22Rv1 (cell line): Measurements from ENCODE around the gene CEBPA.

ENCODE experiments used
- H3K27ac ChIP-seq: fragments of 450-650 bp; 2 replicates; pipeline ENCODE4 v1.5.1; 2017
- ZFX ChIP-seq: fragments of 450-650 bp; IDR thresholded peaks from 2 replicates; pipeline ENCODE4 v1.6.1; 2017; ENCODE audit warnings: antibody characterized with exemption, borderline replicate concordance
- TF ChIP-seq, protein P1 (sequence below): fragments of 450-650 bp; IDR thresholded peaks from 2 replicates; pipeline ENCODE4 v1.5.1; 2017; ENCODE audit warnings: mild to moderate bottlenecking

CEBPA gene

DNA sequence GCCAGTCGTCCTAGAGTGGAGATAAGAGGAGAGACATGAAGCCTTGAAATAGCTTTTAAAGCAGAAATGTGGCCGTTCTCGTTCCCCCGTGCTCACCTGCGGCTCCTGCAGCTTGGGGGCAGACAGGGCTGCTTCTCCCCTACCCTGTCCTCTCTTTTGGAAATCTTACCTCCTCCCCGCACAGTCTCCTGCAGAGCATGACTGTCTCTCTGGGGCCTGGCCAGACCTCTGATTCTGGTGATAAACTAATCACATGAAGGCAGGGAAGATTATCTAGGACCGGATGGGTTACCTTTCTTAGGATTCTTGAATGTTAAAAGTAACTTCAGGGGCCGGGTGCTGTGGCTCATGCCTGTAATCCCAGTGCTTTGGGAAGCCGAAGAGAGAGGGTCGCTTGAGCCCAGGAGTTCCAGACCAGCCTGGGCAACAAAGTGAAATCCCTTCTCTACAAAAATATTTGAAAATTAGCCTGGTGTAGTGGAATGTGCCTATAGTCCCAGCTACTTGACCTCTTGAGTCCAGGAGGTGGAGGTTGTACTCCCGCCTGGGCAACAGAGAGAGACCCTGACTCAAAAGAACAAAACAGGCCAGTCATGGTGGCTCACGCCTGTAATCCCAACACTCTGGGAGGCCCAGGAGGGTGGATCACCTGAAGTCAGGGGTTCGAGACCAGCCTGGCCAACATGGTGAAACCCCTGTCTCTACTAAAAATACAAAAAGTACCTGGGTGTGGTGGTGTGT is 8.1 kb downstream of the CEBPA start:
- no peak for TF ChIP-seq ZFX
- TF ChIP-seq, protein P1, sequence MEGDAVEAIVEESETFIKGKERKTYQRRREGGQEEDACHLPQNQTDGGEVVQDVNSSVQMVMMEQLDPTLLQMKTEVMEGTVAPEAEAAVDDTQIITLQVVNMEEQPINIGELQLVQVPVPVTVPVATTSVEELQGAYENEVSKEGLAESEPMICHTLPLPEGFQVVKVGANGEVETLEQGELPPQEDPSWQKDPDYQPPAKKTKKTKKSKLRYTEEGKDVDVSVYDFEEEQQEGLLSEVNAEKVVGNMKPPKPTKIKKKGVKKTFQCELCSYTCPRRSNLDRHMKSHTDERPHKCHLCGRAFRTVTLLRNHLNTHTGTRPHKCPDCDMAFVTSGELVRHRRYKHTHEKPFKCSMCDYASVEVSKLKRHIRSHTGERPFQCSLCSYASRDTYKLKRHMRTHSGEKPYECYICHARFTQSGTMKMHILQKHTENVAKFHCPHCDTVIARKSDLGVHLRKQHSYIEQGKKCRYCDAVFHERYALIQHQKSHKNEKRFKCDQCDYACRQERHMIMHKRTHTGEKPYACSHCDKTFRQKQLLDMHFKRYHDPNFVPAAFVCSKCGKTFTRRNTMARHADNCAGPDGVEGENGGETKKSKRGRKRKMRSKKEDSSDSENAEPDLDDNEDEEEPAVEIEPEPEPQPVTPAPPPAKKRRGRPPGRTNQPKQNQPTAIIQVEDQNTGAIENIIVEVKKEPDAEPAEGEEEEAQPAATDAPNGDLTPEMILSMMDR, result no peak
- H3K27ac ChIP-seq, result no peak overlapping the region

DNA sequence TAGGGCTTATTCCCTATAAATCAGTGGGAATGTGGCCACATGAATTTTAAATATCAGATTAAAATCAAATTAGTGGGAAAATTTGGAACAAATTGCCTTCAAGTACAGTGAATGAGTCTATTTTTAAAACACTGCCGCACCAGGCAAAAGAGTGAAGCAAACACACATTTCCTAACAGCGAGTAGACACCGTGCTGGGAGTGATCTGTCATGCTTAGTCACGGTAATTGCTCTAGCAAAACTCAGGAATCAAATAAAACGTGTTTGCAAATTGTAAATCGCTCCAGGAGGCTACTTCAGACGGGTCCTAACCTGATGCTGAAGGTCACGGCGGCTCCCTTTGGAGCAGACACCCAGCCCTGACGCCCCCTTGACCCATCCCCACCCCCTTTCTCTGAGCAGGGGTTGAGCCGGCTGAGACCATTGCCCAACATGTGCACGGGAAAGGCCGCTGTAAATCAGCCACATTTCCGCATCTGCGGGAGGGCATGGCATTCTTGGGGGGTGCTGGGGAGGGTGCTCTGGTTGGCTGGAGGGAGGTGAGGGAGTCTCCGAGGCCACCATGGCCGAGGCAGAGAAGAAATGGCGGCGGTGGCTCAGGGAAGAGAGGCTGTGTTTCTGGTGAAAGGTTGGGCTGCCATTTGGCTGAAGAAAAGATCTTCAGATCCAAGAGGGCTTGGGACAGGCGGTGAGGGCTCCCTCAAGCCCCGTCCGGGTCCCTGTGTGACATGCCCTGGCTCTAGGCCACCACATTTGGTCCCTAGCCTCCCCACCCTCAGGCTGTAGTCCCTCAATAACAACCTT is 8.9 kb downstream of the CEBPA start:
- no peak overlapping the region for H3K27ac ChIP-seq

DNA sequence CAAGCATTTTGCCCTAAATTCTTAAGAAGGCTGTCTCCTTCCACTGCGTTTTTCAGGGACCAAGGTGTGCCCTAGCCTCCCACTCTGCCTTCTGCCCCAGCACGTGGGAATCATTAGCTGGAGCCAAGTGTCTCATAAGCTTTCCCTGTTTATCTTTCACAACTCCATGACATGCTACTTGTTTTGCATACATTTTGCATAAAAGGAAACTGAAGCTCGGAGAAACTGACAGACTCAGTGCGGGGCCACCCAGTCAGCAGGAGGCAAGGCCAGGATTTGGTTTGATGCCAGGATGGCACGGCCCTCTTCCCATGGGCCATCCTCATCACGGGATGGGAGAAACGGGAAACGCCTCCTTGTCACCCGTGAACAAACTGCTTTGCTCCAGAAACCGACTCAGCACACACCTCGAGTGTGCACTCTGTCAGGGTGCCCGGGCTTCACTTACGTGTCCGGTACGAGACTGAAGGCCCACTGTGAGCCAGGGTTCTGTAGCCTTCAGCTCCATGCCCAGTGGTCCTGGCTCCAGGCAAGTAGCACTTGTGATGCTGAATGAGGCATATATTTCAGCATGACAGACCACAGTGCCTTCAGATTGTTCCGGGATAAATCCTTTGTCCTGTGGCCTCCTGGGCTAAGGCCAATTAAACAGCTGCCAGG is 9.6 kb downstream of the CEBPA start:
- TF ChIP-seq ZFX, result no peak
- TF ChIP-seq, protein P1, result no peak
- no peak overlapping the region for H3K27ac ChIP-seq

More for the DNA sequence above, 8.9 kb downstream of the CEBPA start:
- TF ChIP-seq, protein P1, result no peak
- no peak for TF ChIP-seq ZFX

GRCh38 chr19:33291623-33292534 is 10.5 kb downstream of the CEBPA start:
- H3K27ac ChIP-seq, result no peak overlapping the region
- TF ChIP-seq, protein P1, result no peak
- no peak for TF ChIP-seq ZFX

- H3K27ac ChIP-seq, result no peak overlapping the region
- no peak for TF ChIP-seq ZFX
These were observed 11.2 kb downstream of the CEBPA start for GRCh38 chr19:33290956-33291622.

GRCh38 chr19:33290082-33290815 is 12.1 kb downstream of the CEBPA start:
- TF ChIP-seq ZFX, result no peak
- TF ChIP-seq, protein P1, result no peak
- H3K27ac ChIP-seq, result no peak overlapping the region
